ENCODE measurements around the gene ATP2C2. TPM values are rescaled to one million over a fixed set of nuclear protein-coding genes. Genes with fewer than 3 reads are reported as not detected.

ATP2C2 gene
- total RNA-seq, 2 donors from 2014 or later = 2.0 to 2.6 TPM

- Mint-ChIP-seq H3K4me1 (no peaks in the 10 kb centered on the region), H3K27ac (no peak overlapping the region), H3K4me3 (no peak overlapping the region), H3K27me3 (ENCODE audit: insufficient read depth) (peaks cover 5% of the 10 kb centered on the region), H3K36me3 (ENCODE audit: low read depth) (no peaks in the 10 kb centered on the region), H3K9me3 (no peaks in the 10 kb centered on the region)
- no peak overlapping the region for H3K27ac ChIP-seq (ENCODE audit: low read depth, low read length)
- H3K36me3 ChIP-seq (ENCODE audit: control insufficient read depth, insufficient read depth, low read length) = no peaks in the 10 kb centered on the region
- 75 to 100% methylated on average over 1 to 2 of the region's 2 CpGs for WGBS, 2 experiments (ENCODE audit: insufficient coverage in 1 of 2, insufficient read length in 1 of 2)
- H3K9me3 ChIP-seq (ENCODE audit: control insufficient read depth, low read length) = no peaks in the 10 kb centered on the region
- no peak for DNase-seq
- H3K4me3 ChIP-seq (ENCODE audit: low read length) = no peak overlapping the region
- no peaks in the 10 kb centered on the region for H3K4me1 ChIP-seq (ENCODE audit: control insufficient read depth, insufficient read depth, low read length)
- no peak overlapping the region for H3K9ac ChIP-seq (ENCODE audit: extremely low read depth, low read length, poor library complexity, severe bottlenecking)
- TF ChIP-seq CTCF (conservative IDR thresholded peaks at IDR 0.05) = no peak
- peaks cover 18% of the 10 kb centered on the region for H3K27me3 ChIP-seq (ENCODE audit: control insufficient read depth, insufficient read depth, low read length, poor library complexity, severe bottlenecking)
Observed at GRCh38 chr16:84411768-84412167, 43.4 kb downstream of the ATP2C2 start.

DNA sequence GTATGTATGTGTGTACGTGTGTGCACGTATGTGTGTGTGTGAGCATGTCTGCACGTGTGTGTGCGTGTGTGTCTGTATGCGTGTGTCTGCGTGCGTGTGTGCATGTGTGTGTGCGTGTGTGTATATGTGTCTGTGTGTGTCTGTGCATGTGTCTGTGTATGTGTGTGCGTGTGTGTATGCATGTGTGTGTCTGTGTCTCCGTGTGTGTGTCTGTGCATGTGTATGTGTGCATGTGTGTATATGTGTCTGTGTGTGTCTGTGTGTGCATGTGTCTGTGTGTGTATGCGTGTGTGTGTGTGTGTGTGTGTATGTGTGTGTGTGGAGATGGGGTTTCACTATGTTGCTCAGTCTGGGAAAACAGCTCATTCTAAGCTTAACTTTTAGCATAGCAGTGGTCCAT, 43.9 kb downstream of the ATP2C2 start:
- DNase-seq = no peak
- Mint-ChIP-seq H3K4me1 (no peaks in the 10 kb centered on the region), H3K4me3 (no peak overlapping the region), H3K9me3 (no peaks in the 10 kb centered on the region), H3K36me3 (ENCODE audit: low read depth) (no peaks in the 10 kb centered on the region), H3K27ac (no peak overlapping the region), H3K27me3 (ENCODE audit: insufficient read depth) (peaks cover 5% of the 10 kb centered on the region)
- WGBS, 2 experiments (ENCODE audit: insufficient coverage in 1 of 2, insufficient read length in 1 of 2) = 76 to 83% methylated on average over 3 to 11 of the region's 11 CpGs
- H3K4me1 ChIP-seq (ENCODE audit: control insufficient read depth, insufficient read depth, low read length) = no peaks in the 10 kb centered on the region
- no peak overlapping the region for H3K27ac ChIP-seq (ENCODE audit: low read depth, low read length)
- H3K9me3 ChIP-seq (ENCODE audit: control insufficient read depth, low read length) = no peaks in the 10 kb centered on the region
- H3K27me3 ChIP-seq (ENCODE audit: control insufficient read depth, insufficient read depth, low read length, poor library complexity, severe bottlenecking) = peaks cover 13% of the 10 kb centered on the region
- H3K4me3 ChIP-seq (ENCODE audit: low read length) = no peak overlapping the region
- no peaks in the 10 kb centered on the region for H3K36me3 ChIP-seq (ENCODE audit: control insufficient read depth, insufficient read depth, low read length)
- no peak for TF ChIP-seq CTCF (conservative IDR thresholded peaks at IDR 0.05)
- no peak overlapping the region for H3K9ac ChIP-seq (ENCODE audit: extremely low read depth, low read length, poor library complexity, severe bottlenecking)

DNA sequence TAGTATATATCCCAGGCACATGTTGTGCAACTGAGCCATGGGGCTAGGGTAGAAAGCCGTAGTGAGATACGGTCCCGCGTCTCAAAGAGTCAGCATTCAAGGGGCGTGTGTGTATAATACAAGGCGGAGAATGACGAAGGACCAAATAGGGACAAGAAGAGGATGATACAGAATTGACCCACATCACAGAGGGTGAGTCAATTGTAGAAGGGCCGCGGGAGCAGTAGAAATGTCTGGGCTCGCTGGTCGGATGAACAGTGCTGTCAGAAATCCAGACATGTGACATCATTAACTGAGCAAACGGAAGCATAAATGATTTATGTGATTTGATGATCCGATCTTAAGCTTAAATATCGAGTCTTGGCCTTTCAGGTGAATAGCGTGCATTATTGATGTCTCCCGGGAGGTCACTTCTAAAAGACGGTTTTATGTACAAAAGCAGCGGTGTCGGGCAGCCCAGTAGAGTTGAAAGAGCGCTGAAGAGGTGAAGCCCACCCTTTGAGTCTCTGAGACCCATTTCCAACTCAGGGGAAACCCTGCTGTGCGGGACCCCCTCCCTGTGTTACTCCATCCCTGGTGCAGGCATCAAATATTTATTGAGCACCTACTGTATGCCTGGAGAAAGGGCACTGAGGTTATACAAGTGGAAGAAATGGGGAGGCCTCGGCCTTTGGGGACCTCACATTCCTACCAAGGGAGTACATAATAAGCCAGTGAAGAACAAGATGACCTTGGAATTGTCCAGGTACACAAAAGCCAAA, 45.1 kb downstream of the ATP2C2 start:
- 92% methylated on average over 15 to 22 of the region's 22 CpGs for WGBS, 2 experiments (ENCODE audit: insufficient coverage in 1 of 2, insufficient read length in 1 of 2)
- H3K4me3 Mint-ChIP-seq = no peak overlapping the region
- no peaks in the 10 kb centered on the region for H3K36me3 ChIP-seq (ENCODE audit: control insufficient read depth, insufficient read depth, low read length)
- H3K27ac Mint-ChIP-seq = no peak overlapping the region
- no peak for DNase-seq
- TF ChIP-seq CTCF (conservative IDR thresholded peaks at IDR 0.05) = no peak
- H3K9ac ChIP-seq (ENCODE audit: extremely low read depth, low read length, poor library complexity, severe bottlenecking) = no peak overlapping the region
- H3K27ac ChIP-seq (ENCODE audit: low read depth, low read length) = no peak overlapping the region
- no peaks in the 10 kb centered on the region for H3K9me3 ChIP-seq (ENCODE audit: control insufficient read depth, low read length)
- peaks cover 6% of the 10 kb centered on the region for H3K27me3 ChIP-seq (ENCODE audit: control insufficient read depth, insufficient read depth, low read length, poor library complexity, severe bottlenecking)
- H3K27me3 Mint-ChIP-seq (ENCODE audit: insufficient read depth) = peaks cover 5% of the 10 kb centered on the region
- no peaks in the 10 kb centered on the region for H3K4me1 Mint-ChIP-seq
- H3K4me1 ChIP-seq (ENCODE audit: control insufficient read depth, insufficient read depth, low read length) = no peaks in the 10 kb centered on the region
- no peaks in the 10 kb centered on the region for H3K9me3 Mint-ChIP-seq
- H3K36me3 Mint-ChIP-seq (ENCODE audit: low read depth) = no peaks in the 10 kb centered on the region
- no peak overlapping the region for H3K4me3 ChIP-seq (ENCODE audit: low read length)
